Esophagus muscularis mucosa (tissue), 3 donors: ENCODE measurements around the gene TBC1D9B.

Source experiments
- POLR2A ChIP-seq: fragments of 450-650 bp; IDR thresholded peaks from one replicate; pipeline ENCODE4 v1.6.1; 2017; ENCODE audit warnings: antibody characterized with exemption, moderate library complexity, mild to moderate bottlenecking, low read depth
- TF ChIP-seq, protein P1 (sequence below), 3 experiments: fragments of 200-600 bp in 2 of 3; fragments of 450-650 bp in 1 of 3; sonication (generic) in 2 of 3; IDR thresholded peaks; one replicate each; pipeline ENCODE4 v1.5.1; 2017 to 2019; ENCODE audit warnings: antibody characterized with exemption in 3 of 3, mild to moderate bottlenecking in 2 of 3, moderate library complexity in 1 of 3

DNA sequence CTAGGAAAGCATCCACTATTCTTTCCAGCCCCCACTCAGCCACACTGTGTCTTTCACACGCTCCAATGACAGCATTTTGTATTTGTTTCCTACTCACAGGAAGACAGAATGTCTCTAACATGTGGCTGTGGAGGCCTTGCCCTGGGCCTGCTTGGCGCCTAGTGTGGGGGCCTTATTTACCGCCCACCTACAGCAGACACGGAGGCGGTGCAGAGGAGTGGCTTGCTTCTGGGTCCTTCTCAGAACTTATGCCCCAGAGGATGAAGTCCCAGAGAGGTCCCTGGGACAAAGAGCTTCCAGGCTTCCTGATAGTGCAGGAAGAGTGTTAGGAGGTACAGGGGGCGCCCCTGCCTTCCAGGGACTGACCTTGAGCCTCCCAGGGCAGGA is 40.6 kb downstream of the TBC1D9B start:
- TF ChIP-seq POLR2A: no peak
- TF ChIP-seq, protein P1, sequence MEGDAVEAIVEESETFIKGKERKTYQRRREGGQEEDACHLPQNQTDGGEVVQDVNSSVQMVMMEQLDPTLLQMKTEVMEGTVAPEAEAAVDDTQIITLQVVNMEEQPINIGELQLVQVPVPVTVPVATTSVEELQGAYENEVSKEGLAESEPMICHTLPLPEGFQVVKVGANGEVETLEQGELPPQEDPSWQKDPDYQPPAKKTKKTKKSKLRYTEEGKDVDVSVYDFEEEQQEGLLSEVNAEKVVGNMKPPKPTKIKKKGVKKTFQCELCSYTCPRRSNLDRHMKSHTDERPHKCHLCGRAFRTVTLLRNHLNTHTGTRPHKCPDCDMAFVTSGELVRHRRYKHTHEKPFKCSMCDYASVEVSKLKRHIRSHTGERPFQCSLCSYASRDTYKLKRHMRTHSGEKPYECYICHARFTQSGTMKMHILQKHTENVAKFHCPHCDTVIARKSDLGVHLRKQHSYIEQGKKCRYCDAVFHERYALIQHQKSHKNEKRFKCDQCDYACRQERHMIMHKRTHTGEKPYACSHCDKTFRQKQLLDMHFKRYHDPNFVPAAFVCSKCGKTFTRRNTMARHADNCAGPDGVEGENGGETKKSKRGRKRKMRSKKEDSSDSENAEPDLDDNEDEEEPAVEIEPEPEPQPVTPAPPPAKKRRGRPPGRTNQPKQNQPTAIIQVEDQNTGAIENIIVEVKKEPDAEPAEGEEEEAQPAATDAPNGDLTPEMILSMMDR (IDR thresholded peaks at IDR 0.05): no peak
